Ectodermal cell (in vitro differentiated cells): ENCODE measurements around the gene MRFAP1.
"Not testable (repeated sequence)": the region's sequence is repeated elsewhere in the genome, so short reads cannot be mapped to it uniquely, and the experiment has no call there.

Experiments used
- H3K27ac ChIP-seq: 2 replicates; pipeline ENCODE4 v1.7.0; 2013; ENCODE audit warnings: mild to moderate bottlenecking, low read depth, low read length; ENCODE audit not compliant: insufficient read depth, poor library complexity, severe bottlenecking
- H3K27me3 ChIP-seq: 2 replicates; pipeline ENCODE4 v1.7.0; 2013; ENCODE audit warnings: mild to moderate bottlenecking, low read length; ENCODE audit not compliant: insufficient read depth, control insufficient read depth, poor library complexity, severe bottlenecking
- H3K36me3 ChIP-seq: one replicate; pipeline ENCODE4 v1.7.0; 2013; ENCODE audit warnings: low read length; ENCODE audit not compliant: control insufficient read depth, insufficient read depth
- H3K4me1 ChIP-seq: one replicate; pipeline ENCODE4 v1.7.0; 2013; ENCODE audit warnings: low read length; ENCODE audit not compliant: control insufficient read depth, insufficient read depth
- H3K4me3 ChIP-seq: 2 replicates; pipeline ENCODE4 v1.7.0; 2013; ENCODE audit warnings: low read depth, low read length, control low read depth; ENCODE audit not compliant: insufficient read depth
- H3K9me3 ChIP-seq: 2 replicates; pipeline ENCODE4 v1.7.0; 2013; ENCODE audit warnings: mild to moderate bottlenecking, low read length, moderate library complexity; ENCODE audit not compliant: control insufficient read depth
- WGBS, 2 experiments: methylation state at CpG; one replicate each; pipeline ENCODE4 v1.1.7; 2013; ENCODE audit warnings: missing lambda C conversion rate in 2 of 2; 5-methylcytosine and 5-hydroxymethylcytosine counted together

The MRFAP1 gene

DNA sequence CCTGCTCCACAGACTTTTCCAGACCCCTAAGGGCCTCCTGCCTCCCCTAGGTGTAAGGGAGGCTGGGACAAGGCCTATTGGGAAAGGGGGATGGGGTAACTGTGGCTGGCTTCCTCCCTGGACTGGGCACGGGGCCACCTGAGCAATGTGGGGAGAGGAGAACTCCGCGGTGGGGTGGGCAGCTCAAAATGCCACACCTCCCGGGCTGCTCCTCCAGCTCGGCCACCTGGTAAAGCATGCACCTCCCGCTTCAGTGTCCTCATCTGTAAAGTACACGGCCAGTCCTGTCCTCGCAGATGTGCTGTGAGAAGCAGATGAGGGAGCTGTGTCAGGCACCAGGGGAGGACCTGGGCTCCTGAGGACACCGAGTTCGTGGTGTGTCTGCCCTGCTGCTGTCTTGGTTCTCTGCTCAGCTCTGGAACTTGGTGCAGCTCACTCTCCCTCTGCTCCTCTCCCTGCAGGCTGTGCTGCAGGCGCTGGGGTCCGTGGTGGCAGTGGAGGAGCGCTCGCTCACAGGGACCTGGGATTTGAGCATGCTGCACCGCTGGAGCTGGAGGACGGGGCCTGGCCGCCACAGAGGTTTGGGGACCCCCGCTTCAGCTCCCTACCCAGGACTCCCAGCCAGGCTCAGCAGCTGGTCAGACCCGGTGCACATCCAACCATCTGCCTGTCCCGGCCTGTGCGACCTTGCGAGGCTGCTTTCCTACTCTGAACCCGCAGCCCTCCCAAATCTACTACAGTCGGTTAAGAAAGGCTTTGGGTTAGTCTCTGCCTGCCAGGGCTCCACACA is 20.8 kb upstream of the MRFAP1 start:
- WGBS, 2 experiments: 94% methylated on average over 24 of the region's 24 CpGs
- Histone ChIP-seq H3K4me3 (no peak overlapping the region), H3K27me3 (no peaks in the 10 kb centered on the region), H3K9me3 (no peaks in the 10 kb centered on the region), H3K36me3 (no peaks in the 10 kb centered on the region), H3K27ac (no peak overlapping the region), H3K4me1 (no peaks in the 10 kb centered on the region)

DNA sequence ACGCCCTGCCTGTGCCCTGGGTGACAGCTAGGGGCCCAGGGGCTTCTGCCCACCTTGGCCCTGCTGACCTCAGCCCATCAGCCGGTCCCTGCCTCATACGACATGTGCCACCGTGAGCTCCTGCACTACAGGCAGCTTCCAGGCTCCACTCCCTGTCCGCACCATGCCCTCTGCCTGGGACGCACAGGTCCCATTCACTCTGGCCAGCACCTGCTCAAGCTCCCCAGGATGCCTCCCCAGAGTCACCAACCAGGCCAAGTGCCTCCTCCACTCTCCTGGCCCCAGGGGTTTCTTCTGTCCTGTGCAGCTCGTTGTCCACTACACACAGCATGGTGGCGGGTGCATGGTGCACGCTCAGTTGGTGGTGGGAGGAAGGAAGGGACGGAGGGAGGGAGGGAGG is 20.2 kb upstream of the MRFAP1 start:
- 95 to 96% methylated on average over 10 of the region's 10 CpGs for whole genome bisulfite sequencing, 2 experiments
- H3K4me3 ChIP-seq: no peak overlapping the region
- no peaks in the 10 kb centered on the region for H3K9me3 ChIP-seq
- H3K36me3 ChIP-seq: no peaks in the 10 kb centered on the region
- H3K27ac ChIP-seq: no peak overlapping the region
- H3K27me3 ChIP-seq: no peaks in the 10 kb centered on the region
- no peaks in the 10 kb centered on the region for H3K4me1 ChIP-seq

DNA sequence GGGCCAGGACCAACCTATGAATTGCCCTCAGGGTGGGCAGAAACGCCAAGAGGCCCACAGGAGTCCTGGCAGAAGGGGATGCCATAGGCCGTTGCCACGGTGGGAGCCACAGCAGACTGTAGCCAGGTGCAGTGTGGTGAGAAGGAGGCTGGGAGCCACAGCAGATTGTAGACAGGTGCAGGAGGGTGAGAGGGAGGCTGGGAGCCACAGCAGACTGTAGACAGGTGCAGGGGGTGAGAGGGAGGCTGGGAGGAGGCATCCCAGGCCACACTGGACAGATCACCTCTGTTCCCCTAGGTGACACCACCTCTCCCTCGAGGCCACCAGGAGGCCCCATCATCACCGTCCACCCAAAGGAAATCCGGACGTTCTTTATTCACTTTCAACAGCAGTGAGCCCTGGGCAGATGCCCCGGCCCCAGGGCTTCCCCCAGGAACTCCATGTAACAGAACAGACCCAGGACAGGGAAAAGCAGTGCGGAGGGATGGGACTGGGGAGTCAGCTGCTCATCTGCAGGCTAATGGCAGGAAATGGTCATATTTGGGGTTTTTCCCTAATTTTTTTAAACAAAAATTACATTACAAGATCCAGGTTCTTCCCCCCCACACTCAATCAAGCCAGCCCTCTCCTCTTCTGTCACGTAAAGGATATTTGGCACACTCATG is 19.5 kb upstream of the MRFAP1 start:
- Histone ChIP-seq H3K27me3 (no peaks in the 10 kb centered on the region), H3K4me1 (no peaks in the 10 kb centered on the region), H3K27ac (no peak overlapping the region), H3K36me3 (no peaks in the 10 kb centered on the region), H3K4me3 (no peak overlapping the region), H3K9me3 (no peaks in the 10 kb centered on the region)
- WGBS, 2 experiments: 89 to 92% methylated on average over 10 of the region's 10 CpGs

DNA sequence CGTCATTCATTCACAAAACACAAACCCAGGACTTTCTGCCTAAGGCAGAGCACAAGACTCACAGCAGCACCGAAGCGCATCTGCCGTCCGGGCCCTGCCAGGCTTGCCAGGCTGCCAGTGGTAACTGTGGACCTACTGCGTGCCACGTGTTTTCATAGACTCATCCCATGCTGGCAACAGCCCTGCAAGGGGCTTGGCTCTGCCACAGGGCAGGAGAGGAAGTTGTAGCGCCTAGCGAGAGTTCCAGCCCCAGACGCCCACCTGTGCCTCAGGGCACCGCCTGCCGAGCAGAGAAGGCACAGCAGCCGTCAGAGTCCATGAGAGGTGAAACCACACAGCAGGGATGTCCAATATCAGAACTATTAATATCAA is 18.9 kb upstream of the MRFAP1 start:
- no peaks in the 10 kb centered on the region for H3K27me3 ChIP-seq
- 94 to 95% methylated on average over 13 of the region's 13 CpGs for WGBS, 2 experiments
- H3K4me3 ChIP-seq: no peak overlapping the region
- no peaks in the 10 kb centered on the region for H3K4me1 ChIP-seq
- no peaks in the 10 kb centered on the region for H3K36me3 ChIP-seq
- H3K9me3 ChIP-seq: no peaks in the 10 kb centered on the region
- H3K27ac ChIP-seq: no peak overlapping the region

DNA sequence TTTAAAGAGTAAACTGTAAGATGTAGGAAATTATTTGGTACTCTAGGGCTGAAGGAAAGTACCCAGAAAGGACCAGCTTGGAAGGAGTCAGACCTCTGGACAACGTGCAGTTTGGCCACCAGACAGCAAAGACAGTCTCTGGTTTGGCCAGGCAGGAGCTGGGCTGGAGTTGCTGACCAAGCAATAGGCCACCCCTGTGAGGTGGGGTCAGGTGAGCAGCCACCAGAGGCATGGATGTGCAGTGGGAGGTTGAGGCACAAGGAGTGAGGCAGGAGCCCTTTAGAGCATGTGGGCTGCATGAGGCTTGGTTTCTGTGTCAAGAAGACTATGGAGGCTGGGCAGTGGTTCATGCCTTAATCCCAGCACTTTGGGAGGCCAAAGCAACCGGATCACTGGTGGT is 17.7 kb upstream of the MRFAP1 start:
- H3K27me3 ChIP-seq: no peaks in the 10 kb centered on the region
- no peak overlapping the region for H3K4me3 ChIP-seq
- no peaks in the 10 kb centered on the region for H3K4me1 ChIP-seq
- no peaks in the 10 kb centered on the region for H3K9me3 ChIP-seq
- WGBS, 2 experiments: 92% methylated on average over 2 of the region's 2 CpGs
- H3K36me3 ChIP-seq: no peaks in the 10 kb centered on the region
- no peak overlapping the region for H3K27ac ChIP-seq

DNA sequence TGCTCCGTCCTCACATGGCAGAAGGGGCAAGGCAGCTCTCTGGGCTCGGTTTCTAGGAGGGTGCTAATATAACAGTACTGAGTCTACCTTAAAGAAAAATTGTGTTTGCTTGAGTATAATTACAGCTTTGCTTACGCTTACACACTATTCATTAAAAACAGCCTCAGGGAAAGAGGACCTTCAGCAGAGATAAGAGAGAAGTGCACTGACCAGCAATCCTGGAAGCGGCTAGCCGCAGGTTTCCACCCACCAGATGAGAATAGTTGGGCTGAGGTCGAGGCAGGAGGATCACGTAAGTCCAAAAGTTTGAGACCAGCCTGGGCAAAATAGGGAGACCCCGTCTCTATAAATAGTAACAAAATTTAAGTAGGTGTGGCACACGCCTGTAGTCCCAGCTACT is 15.2 kb upstream of the MRFAP1 start:
- Histone ChIP-seq H3K9me3 (no peaks in the 10 kb centered on the region), H3K36me3 (no peaks in the 10 kb centered on the region), H3K4me3 (no peak overlapping the region), H3K27me3 (no peaks in the 10 kb centered on the region), H3K27ac (no peak overlapping the region), H3K4me1 (no peaks in the 10 kb centered on the region)
- 92 to 94% methylated on average over 8 to 9 of the region's 9 CpGs for WGBS, 2 experiments

DNA sequence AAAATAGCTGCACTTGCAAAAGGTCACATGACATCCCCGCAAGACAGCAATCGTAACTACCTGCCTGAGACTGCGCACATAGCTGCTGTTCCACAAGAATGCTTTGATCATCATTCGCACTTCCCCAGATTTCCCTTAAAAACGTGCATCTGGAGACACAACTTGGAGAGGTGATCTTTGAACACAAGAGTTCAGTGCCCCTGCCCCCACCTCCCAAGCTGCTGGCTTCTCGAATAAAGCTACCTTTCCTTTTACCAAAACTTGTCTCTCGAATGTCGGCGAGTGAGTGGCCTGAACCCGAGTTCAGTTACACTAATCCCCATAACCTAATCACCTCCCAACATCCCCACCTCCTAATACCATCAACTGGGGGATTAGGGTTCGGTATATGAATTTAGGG is 14.4 kb upstream of the MRFAP1 start:
- H3K9me3 ChIP-seq: no peaks in the 10 kb centered on the region
- no peak overlapping the region for H3K4me3 ChIP-seq
- H3K4me1 ChIP-seq: no peaks in the 10 kb centered on the region
- no peak overlapping the region for H3K27ac ChIP-seq
- H3K36me3 ChIP-seq: no peaks in the 10 kb centered on the region
- H3K27me3 ChIP-seq: no peaks in the 10 kb centered on the region
- WGBS, 2 experiments: 84 to 85% methylated on average over 11 of the region's 11 CpGs

DNA sequence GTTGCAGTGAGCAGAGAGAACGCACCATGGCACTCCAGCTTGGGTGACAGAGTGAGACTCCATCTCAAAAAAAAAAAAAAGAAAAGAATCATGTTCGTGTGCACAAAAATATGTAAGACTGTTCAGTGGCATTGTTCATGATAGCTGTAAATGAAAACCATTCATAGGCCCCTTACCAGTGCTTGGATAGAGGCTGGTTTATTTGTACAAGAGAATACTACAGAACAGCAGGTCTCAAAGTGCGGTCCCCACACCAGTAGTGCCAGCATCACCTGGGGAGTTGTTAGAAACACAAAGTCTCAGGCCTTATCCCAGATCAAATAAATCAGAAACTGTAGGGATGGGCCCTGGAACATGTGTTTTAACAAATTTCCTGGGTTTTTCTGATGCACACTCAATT is 12.7 kb upstream of the MRFAP1 start:
- no peaks in the 10 kb centered on the region for H3K36me3 ChIP-seq
- no peaks in the 10 kb centered on the region for H3K9me3 ChIP-seq
- no peaks in the 10 kb centered on the region for H3K27me3 ChIP-seq
- H3K4me1 ChIP-seq: no peaks in the 10 kb centered on the region
- 91 to 93% methylated on average over 3 of the region's 3 CpGs for WGBS, 2 experiments
- H3K27ac ChIP-seq: no peak overlapping the region
- H3K4me3 ChIP-seq: no peak overlapping the region

DNA sequence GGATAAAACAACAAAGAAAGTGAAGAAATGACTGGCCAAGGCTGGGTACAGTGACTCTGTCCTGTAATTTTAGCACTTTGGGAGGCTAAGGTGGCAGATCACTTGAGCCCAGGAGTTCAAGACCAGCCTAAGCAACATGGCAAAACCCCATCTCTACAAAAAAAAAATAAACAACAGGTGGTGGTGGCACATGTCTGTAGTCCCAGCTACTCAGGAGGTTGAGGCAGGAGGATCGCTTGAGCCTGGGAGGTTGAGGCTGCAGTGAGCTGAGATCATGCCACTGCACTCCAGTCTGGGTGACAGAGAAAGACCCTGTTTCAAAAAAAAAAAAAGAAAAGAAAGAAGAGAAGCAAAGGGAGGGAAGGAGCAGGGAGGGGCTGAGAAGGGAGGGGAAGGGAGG is 12.0 kb upstream of the MRFAP1 start:
- not testable (repeated sequence) for H3K4me3 ChIP-seq, H3K27me3 ChIP-seq, H3K4me1 ChIP-seq, H3K9me3 ChIP-seq, H3K36me3 ChIP-seq, H3K27ac ChIP-seq
- 92 to 93% methylated on average over 1 of the region's 1 CpG for WGBS, 2 experiments

DNA sequence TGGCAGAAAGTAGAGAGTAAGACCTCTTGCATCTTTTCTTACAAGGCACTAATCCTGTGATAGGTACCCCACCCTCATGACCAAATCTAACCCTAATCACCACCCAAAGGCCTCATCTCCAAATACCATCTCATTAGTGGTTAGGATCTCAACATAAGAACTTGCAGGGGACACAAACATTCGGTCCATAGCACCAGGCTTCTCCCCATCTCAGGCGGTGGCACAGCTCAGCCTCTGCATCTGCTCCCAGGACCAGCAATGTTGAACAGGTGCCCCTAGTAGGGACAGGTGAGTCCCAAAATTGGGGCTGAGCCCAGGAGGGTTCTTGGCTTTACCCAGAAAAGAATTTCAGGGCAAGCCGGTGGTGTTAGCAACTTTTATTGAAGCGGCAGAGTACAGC is 8.4 kb upstream of the MRFAP1 start:
- no peak overlapping the region for H3K27ac ChIP-seq
- WGBS, 2 experiments: 92 to 95% methylated on average over 4 of the region's 4 CpGs
- H3K27me3 ChIP-seq: no peaks in the 10 kb centered on the region
- H3K4me3 ChIP-seq: no peak overlapping the region
- no peaks in the 10 kb centered on the region for H3K9me3 ChIP-seq
- no peaks in the 10 kb centered on the region for H3K36me3 ChIP-seq
- no peaks in the 10 kb centered on the region for H3K4me1 ChIP-seq
